Fibroblast of lung (primary cell): ENCODE results near the gene DCLRE1B.

Experiments used
- CTCF ChIP-seq, 2 donors: IDR thresholded peaks in 1 of 2; conservative IDR thresholded peaks in 1 of 2; 1 replicate in 1 of 2; 2 replicates in 1 of 2; pipeline ENCODE4 v1.5.1; 2011 to 2012; ENCODE audit warnings: low read length in 2 of 2, control low read depth in 1 of 2, inconsistent platforms in 1 of 2, low read depth in 1 of 2, mild to moderate bottlenecking in 1 of 2
- EZH2 ChIP-seq: IDR thresholded peaks from 2 replicates; pipeline ENCODE4 v1.5.1; 2012; ENCODE audit warnings: low read length, control low read depth, mild to moderate bottlenecking; ENCODE audit errors: missing control alignments

- TF ChIP-seq CTCF (conservative IDR thresholded peaks at IDR 0.05 in 1 of 2, IDR thresholded peaks at IDR 0.05 in 1 of 2; ENCODE audit: low read depth in 1 of 2, low read length in 2 of 2) (no peak), EZH2 (no peak)
Measured at GRCh38 chr1:113916974-113917373, 11.8 kb downstream of the DCLRE1B start.
